Embryonic facial prominence (tissue), 1 donor: ENCODE measurements around the gene PIP4K2A.

Experiments
- DNase-seq: peaks from one replicate; pipeline ENCODE4 v3.0.0-alpha.2; 2016; ENCODE audit errors: extremely low spot score

The PIP4K2A gene

GRCh38 chr10:22620140-22620857 is 94.1 kb downstream of the PIP4K2A start:
- DNase-seq: no peak

GRCh38 chr10:22619101-22619500 is 95.3 kb downstream of the PIP4K2A start:
- no peak for DNase-seq

- DNase-seq: no peak
These were observed 96.1 kb downstream of the PIP4K2A start for GRCh38 chr10:22618078-22618785.

DNA sequence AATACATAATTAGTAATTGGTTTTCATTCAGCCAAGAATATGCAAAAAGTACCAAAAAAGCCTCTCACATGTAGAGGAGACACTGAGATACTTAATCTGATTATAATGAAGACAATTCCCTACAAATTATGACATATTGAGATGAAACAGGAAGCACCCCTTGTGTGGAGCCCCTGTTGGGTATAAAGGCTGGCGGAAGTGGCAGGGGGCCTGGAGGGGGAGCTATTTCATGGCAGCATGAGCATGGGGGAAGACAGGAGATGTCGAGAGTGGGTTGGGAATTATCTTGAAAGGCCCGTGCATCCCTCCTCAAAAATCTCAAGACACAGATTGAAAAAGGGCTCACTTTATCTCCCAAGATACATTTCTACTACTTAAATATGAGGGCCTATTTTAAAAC is 96.9 kb downstream of the PIP4K2A start:
- DNase-seq: no peak

DNA sequence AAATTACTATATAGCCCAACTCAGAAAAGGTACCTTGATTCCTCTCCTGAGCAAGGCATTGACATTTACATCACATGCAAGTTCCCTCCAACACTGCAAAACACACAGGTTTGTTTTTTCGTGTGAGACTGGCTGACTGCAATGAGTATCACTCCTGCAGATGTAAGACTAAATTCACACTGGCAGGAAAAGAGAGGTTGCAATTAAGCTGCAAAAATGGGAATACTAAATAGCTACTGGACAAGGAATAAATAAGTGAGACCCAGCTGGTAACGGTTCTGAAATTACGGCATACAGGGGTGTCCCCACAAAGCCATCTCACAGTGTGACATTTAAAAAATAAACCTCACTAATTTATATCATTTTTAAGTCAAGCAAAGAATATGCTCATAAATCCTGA is 97.3 kb downstream of the PIP4K2A start:
- no peak for DNase-seq

DNA sequence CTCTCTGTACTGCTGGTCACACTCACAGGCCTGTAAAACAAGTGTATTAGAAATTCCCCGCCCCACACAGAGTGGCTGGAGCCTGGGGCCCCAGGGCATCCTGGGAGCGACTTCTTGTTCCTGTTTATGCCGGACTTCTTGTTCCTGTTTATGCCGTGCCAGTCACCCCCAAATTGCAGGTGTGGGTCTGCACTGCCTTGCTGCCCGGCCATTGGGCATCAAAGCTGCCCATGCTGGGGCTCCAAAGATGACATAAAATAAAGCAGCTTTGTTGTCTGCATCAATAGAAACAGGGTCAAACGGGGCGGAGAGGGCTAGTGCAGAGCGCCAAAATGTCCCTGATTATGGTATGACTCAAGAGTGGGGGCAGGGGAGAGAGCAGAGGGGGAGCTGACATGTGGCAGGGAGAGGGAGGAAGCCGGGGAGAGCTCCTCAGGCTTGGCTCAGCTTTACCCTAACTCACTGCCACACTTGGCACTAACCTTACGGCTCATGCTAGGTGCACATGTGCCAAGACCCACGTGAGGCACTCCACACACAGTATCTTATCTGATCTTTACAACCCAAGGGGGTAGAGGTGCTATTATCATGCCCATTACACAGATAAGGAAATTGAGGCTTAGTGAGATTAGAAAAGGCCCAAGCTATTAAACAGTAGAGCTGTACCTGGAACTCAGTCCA is 98.4 kb downstream of the PIP4K2A start:
- DNase-seq: no peak

DNA sequence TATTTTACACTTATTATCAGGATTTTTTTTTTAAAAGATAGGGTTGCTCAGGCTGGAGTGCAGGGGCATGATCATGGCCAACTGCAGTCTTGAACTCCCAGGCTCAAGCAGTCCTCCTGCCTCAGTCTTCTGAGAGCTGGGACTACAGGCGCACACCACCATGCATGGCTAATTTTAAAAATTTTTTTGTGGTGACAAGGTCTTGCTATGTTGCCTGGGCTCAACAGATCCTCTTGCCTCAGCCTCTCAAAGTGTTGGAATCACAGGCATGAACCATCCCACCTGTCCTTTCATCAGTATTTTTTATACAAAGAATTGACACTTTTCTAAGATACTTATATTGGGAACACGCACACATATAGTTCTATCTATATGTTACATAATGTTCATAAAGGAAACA is 99.3 kb downstream of the PIP4K2A start:
- DNase-seq: no peak

- no peak for DNase-seq
These were observed 101.4 kb downstream of the PIP4K2A start for GRCh38 chr10:22613011-22613410.

GRCh38 chr10:22612318-22612717 is 102.1 kb downstream of the PIP4K2A start:
- DNase-seq: no peak

DNA sequence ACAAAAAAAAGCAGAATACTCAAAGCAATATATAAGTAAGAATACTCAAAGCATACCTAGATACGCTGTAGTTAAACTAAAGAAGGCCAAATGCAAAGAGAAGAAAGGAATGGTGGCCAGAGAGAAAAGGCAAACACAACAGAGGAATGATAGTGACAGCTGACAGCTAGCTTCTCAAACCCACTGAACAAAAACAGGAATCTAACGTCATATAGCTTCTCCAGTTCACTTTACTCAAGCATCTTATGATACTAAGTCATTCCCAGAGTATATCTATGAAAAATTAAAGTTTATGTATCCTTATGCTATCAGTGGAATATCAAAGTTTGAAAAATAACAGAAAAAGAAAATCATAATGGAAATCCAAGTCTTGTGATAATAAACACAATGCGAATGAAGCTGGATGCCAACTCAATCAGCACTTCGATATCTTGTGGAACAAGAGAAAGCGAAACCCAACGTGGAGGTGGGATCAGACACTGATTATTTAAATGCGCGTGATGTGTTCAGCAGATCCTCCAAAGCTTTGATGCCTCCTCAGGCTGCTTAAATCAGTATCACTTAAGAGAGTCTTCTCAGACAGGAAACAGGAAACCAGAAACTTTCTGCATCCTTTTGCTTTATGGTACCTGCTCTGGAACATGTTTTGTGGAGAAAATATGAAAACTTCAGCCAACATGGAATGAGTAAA is 102.8 kb downstream of the PIP4K2A start:
- DNase-seq: no peak

- DNase-seq: no peak
These were observed 103.8 kb downstream of the PIP4K2A start for GRCh38 chr10:22610610-22611009.

GRCh38 chr10:22609719-22610465 is 104.5 kb downstream of the PIP4K2A start:
- DNase-seq: no peak

DNA sequence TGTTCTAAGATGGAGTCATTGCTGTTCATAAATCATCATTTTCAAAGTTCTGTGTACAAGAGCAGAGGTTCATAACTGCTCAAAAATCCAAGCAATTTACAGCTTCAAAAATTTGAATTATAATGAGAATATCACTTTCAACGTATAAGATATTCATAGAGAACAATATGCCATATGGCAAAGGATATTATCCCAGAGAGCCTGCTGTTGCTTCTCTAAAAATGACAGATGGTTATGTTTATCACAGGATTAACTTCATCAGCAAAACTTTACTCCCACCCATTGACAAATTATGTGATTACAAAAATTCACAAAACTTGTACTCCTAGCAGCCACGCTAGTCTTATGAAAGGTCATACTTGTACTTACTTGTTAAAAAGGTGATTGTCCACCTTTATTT is 105.1 kb downstream of the PIP4K2A start:
- no peak for DNase-seq

- no peak for DNase-seq
These were observed 107.1 kb downstream of the PIP4K2A start for GRCh38 chr10:22607261-22607660.

DNA sequence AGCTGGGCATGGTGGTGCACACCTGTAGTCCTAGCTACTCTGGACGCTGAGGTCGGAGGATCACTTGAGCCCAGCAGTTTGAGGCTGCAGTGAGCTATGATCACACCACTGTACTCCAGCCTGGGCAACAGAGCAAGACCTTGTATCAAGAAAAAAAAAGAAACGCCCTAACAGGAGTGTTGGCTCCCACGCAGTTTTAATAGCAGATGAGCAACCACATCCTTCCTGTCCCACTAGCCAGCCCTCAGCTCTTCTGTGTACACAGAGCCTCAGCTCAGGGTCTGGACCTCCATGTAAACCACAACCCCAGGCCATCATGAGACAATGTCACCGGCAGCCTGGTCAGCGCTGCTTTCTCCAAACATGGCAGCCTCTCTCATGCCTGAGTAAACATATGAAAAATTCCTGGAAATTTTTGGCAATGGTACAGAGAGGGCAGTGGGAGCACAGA is 108.2 kb downstream of the PIP4K2A start:
- DNase-seq: no peak

DNA sequence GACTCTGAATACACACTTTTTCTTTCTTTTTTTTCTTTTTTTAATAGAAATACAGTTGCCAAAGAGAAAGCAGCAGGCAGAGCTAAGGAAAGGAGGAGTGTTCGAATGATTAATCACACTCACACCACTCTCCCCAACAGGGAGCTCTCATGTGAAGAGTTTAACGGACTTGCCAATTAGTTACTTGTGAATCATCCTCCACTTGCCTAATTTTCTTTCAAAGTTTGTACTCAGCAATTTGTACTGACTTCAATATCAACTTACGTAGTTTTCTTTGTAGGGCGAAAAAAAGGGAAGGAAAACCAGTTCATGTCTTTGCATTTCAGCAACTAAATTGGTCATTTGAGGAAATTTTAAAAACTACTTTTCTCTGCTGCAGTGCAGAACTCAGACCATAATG is 109.2 kb downstream of the PIP4K2A start:
- no peak for DNase-seq

- DNase-seq: no peak
These were observed 109.8 kb downstream of the PIP4K2A start for GRCh38 chr10:22604344-22605126.

GRCh38 chr10:22603581-22603980 is 110.8 kb downstream of the PIP4K2A start:
- no peak for DNase-seq

GRCh38 chr10:22601618-22602017 is 112.8 kb downstream of the PIP4K2A start:
- DNase-seq: no peak

DNA sequence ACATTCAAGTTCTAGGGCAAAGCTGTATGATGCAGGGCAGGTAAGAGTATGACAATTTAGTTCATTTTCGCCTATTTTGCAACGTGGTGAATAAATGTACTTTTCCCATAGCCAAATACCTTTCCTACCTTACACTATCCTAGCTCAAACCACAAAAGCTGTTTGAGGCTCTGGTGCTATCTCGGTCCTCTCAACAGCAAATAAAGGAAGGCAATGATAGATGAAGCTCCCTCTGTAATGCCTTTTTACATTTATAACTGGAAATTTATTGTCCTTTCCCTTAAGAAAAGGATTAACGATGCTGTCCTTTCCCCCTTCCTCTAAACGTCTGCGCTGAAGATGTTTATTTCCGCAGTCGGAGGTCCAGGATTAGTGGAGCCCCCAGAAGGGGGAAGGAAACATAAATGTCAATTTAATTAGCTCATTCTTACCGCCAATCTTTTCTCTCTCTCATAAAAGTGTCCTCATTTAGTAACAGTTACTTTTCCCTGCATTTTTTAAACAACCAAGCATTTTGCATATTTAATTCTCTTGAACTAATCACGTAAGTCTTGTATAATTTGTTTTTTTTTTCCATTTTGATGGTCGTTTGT is 114.6 kb downstream of the PIP4K2A start:
- DNase-seq: no peak
